ENCODE results near the gene IL36RN.
"Not testable (repeated sequence)": the region's sequence is repeated elsewhere in the genome, so short reads cannot be mapped to it uniquely, and the experiment has no call there.

The IL36RN gene

DNA sequence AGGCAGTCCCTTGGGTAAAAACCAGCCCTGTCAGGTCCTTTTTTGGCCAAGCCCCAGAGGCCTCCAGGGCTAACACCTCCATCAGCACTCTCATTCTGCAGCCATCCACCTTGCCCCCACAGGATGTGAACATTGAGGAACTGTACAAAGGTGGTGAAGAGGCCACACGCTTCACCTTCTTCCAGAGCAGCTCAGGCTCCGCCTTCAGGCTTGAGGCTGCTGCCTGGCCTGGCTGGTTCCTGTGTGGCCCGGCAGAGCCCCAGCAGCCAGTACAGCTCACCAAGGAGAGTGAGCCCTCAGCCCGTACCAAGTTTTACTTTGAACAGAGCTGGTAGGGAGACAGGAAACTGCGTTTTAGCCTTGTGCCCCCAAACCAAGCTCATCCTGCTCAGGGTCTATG lies 16.0 kb downstream of the IL36RN start:
- no peak for DNase-seq (ENCODE audit: low read depth in 2 of 2)

- DNase-seq (ENCODE audit: low read depth in 2 of 2), result no peak
These were observed 16.6 kb downstream of the IL36RN start for GRCh38 chr2:113075600-113075999.

DNA sequence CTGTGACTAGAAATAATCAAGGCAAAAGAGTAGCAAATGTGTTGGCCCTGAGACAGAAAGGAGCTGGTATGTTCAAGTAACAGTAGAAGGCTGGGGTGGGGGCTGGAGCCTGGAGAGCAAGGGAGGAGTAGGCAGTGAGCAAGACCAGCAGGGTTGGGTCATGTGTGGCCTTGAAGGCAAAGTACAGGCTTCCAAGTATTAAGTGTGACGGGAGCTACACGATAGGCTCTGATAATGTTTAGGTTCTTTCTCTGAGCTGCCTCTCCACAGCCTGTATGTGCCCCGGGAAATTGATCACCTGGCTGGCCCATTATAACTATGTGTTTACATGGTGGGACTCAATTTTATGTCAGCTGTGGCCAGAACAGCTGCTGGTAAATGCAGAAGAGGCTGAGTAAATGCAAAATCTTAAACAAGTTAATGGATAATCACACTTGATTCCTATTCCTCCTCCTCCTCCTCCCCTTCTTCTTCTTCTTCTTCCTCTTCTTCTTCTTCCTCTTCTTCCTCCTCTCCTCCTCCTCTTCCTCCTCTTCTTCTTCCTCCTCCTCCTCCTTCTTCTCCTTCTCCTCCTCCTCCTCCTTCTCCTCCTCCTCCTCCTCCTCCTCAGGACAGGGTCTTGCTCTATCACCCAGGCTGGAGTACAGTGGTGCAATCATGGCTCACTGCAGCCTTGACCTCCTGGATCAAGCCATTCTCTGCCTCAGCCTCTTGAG lies 18.1 kb downstream of the IL36RN start:
- DNase-seq (ENCODE audit: low read depth in 2 of 2), result no peak

DNA sequence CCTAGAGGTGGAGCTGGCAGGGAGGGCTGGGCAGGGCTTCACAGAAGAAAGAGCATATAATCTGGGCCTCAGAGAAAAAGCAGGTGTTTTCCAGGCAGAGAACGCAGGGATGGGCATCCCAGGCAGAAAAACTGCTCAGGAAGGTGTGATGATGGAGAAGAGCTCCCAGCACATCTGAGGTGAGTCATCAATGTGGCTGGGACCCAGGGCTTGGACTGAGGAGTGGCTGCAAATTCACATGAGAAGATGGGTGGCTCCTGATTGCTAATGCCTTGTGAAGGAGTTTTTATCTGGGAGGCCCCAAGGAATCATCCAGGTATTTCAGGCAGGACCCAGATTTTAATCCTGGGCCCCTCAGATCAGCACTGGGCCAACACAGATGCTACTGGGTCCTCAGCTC lies 18.9 kb downstream of the IL36RN start:
- DNase-seq (ENCODE audit: low read depth in 2 of 2), result no peak

DNA sequence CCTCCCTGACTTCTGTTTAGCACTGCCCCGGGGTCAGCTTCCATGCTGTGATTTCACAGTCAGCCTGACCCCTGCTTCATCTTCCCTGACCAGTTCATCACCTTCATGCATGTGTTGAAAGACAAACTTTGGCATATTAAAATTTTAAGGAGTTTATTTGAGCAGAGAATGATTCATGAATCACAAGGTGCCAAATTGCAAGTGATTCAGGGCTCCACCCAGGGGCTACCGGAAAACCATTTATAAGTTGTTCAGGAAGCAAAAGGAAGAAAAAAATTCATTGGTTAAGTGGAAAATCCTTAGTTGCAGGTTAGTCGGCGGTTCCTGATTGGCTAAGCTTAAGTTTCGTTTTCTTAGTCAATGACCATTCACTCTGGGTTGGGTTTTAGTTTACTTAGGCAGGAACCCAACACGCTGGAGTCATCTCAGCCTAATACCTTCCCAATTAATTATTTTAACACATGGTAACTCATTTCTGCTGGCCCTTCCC lies 19.4 kb downstream of the IL36RN start:
- no peak for DNase-seq (ENCODE audit: low read depth in 2 of 2)

DNA sequence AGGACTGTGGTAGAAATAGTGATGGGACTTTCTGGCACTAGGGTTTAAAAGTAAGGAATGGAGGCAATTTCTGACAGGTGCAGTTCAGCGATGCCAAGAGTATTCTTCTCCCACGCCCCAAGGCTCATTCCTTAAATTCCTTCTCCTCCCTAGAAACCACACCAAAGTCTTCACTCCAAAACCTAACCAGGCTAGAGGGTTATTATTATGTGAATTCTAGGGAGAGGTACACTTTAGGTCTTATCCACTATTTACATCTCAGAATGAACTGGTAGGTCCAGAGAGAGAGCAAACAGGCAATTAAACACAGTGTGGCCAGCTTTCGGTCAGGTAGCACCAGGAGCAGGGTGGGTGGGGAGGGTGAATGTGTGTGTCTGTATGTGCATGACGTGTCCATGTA lies 20.1 kb downstream of the IL36RN start:
- DNase-seq (ENCODE audit: low read depth in 2 of 2), result no peak

- DNase-seq (ENCODE audit: low read depth in 2 of 2), result peak in 1 of 2 donors; percentile 51
These were observed 21.1 kb downstream of the IL36RN start for GRCh38 chr2:113080134-113080533.

DNA sequence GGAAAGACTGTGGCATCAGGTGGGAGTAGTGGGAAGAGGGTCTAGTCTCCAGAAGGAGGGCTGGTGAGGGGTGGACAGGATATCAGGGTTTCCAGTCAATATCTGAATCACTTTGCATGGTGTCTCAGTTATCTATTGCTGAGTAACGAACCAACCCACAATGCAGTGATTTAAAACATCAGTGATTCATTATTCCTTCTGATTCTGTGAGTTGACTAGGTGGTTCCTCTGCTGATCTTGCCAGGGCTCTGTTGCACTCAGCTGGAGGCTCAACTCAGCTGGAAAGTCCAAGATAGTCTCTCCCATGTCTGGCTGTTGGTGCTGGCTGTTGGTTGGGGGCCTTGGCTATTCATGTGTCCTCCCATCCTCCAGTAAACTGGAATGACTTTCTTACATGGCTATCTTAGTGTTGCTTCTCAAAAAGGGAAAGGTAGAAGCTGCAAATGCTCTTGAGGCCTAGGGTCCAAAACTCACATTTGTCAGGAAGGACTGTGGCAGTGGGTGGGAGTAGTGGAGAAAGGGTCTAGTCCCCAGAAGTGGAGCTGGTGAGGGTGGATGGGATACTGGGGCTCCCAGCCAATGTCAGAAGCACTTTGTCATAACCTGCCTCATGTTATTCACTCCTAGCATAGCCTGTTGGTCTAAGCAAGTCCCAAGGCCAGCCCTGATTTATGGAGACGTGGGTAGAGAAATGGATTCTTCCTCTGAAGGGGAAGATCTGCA lies 22.7 kb downstream of the IL36RN start:
- DNase-seq (ENCODE audit: low read depth in 2 of 2), result no peak

- no peak for DNase-seq (ENCODE audit: low read depth in 2 of 2)
These were observed 24.3 kb downstream of the IL36RN start for GRCh38 chr2:113083296-113083695.

DNA sequence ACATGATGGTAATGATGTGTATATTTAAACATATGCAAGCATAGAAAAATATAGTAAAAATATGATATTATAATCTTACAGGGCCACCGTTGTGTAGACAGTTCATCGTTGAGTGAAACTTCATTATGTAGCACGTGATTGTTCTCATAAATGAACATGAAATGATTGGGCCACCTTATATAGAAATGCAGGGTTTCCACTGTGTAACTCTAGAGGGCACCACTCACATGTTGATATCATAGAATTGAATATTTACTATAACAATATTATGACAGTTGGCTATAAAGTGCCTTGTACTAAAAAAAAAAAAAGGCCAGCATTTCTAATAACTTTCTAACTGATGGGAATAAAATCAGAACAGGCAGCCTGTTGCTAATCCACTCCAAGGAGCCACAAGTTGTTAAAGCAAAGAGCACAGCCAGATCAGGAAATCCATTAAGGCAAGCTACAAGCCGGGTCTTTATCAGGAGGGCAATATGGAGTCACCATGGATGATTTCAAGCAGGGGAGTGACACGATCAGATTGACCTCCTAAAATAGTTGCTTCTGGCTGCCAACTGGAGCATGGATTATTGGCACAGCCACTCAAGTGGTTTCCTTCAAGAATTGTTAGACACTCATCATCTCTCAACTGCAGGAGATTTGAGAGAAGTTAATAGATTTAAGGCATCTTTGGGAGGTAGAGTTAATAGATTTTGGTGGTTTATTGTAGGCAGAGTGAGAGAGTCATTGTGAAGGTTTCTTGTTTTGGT lies 25.4 kb downstream of the IL36RN start:
- DNase-seq (ENCODE audit: low read depth in 2 of 2), result no peak

- DNase-seq (ENCODE audit: low read depth in 2 of 2), result no peak
These were observed 26.5 kb downstream of the IL36RN start for GRCh38 chr2:113085542-113085941.

- no peak for DNase-seq (ENCODE audit: low read depth in 2 of 2)
These were observed 29.4 kb downstream of the IL36RN start for GRCh38 chr2:113088213-113088992.

GRCh38 chr2:113089916-113090315 lies 30.9 kb downstream of the IL36RN start:
- no peak for DNase-seq (ENCODE audit: low read depth in 2 of 2)

DNA sequence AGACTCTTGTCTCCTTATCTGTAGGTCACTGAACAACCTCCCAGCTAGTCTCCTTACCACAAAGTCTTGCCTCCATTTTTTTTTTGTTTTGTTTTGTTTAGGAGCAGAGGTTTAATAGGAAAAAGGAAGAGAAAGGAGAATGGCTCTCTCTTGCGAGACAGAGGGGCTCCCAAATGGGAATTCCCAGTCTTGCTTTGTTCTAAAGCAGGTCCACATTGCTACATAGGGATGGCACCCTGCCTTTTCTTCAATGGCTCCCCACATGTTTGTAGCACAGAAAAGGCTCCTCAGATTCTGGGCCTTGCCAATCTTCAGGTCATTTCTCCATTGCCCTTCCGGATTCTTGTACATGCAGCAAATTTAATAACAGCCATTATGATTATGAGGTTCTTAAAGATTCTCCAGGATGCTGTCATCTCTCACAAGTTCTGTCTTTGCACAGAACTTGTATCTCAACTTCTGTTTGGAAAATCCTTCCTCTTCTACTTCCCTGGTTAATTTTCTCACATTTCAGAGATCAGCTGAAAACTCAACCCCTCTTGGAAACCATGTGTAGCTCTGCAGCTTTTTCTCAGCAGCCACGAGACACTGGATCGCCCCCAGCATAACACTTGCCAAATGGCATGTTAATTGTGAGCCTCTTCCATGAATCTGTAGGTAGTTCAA lies 32.4 kb downstream of the IL36RN start:
- no peak for DNase-seq (ENCODE audit: low read depth in 2 of 2)

- DNase-seq (ENCODE audit: low read depth in 2 of 2), result no peak
These were observed 34.0 kb downstream of the IL36RN start for GRCh38 chr2:113092864-113093612.

DNA sequence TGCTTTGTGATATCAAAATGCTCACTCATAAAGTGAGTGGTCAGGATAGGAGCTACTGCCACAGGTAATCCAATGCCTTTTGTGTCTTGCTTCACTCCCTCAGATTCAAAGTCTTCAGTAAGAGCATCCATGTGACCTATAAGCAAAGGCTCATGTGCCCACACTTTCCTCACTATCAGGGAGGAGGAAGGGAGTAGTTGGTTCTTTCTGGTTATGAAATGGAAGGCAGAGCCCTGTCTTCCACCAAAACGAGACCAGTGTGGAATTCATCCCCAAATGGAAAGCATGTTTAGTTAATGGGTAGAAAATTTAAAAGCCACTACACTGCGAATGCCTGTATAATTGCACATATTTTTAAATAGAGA lies 34.6 kb downstream of the IL36RN start:
- DNase-seq (ENCODE audit: low read depth in 2 of 2), result no peak

DNA sequence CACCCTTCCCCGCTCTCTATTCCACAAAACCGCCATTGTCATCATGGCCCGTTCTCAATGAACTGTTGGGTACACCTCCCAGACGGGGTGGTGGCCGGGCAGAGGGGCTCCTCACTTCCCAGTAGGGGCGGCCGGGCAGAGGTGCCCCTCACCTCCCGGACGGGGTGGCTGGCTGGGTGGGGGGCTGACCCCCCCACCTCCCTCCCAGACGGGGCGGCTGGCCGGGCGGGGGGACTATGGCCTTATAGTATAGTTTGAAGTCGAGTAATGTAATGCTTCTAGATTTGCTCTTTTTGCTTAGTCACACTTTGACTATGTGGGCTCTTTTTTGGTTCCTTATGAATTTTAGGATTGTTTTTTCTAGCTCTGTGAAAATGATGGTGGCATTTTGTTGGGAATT lies 37.3 kb downstream of the IL36RN start:
- DNase-seq (ENCODE audit: low read depth in 2 of 2), result not testable (repeated sequence)

- not testable (repeated sequence) for DNase-seq (ENCODE audit: low read depth in 2 of 2)
These were observed 38.0 kb downstream of the IL36RN start for GRCh38 chr2:113096842-113097618.

- DNase-seq (ENCODE audit: low read depth in 2 of 2), result no peak
These were observed 39.0 kb downstream of the IL36RN start for GRCh38 chr2:113098041-113098440.

DNA sequence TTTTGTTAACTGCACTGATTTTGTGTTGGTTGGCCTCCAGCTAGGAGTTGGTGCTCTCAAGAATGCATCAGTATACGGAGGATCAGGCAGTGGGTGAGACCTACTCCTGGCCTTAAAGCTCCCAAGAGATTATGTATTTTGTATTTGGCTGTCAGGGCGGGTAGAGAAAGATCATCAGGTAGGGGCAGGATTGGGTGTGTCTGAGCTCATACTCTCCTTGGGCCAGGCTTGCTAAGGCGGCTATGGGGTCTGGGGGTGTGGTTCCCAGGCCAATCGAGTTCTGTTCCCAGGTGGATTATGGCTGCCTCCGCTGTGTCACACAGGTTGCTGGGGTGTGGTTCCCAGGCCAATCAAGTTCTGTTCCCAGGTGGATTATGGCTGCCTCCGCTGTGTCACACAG lies 39.5 kb downstream of the IL36RN start:
- DNase-seq (ENCODE audit: low read depth in 2 of 2), result no peak

All from stimulated activated CD4-positive, alpha-beta T cell treated with anti-CD3 and anti-CD28 coated beads, Interleukin-15, amount 100 ng/mL, for 48 hours (primary cell).